Measurements from ENCODE around the gene FOXJ3. TPM values are rescaled to one million over a fixed set of nuclear protein-coding genes. Genes with fewer than 3 reads are reported as not detected.

Gene FOXJ3
- total RNA-seq, 4 donors from 2014 or later = 50.2 to 63.1 (median 56.6) TPM

DNA sequence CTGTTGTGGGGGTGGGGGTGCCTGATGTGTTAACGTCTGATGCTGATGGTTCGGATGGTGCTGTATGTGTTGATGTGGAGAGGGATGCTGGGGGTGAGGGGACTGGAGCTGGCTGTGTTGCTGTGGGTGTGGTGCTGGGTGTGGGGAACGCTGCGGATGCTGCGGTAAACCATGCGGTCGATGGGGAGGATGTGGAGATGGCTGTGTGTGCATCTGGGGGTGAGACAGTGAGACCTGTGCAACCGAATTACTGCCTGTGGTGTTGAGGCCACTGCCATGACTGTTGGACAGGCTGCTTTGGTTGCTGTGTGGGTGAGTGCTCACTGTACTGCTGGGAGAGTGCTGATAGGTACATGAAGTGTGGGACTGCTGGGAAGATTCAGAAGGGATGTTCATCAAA is 143.7 kb downstream of the FOXJ3 start:
- TF ChIP-seq, protein P1, sequence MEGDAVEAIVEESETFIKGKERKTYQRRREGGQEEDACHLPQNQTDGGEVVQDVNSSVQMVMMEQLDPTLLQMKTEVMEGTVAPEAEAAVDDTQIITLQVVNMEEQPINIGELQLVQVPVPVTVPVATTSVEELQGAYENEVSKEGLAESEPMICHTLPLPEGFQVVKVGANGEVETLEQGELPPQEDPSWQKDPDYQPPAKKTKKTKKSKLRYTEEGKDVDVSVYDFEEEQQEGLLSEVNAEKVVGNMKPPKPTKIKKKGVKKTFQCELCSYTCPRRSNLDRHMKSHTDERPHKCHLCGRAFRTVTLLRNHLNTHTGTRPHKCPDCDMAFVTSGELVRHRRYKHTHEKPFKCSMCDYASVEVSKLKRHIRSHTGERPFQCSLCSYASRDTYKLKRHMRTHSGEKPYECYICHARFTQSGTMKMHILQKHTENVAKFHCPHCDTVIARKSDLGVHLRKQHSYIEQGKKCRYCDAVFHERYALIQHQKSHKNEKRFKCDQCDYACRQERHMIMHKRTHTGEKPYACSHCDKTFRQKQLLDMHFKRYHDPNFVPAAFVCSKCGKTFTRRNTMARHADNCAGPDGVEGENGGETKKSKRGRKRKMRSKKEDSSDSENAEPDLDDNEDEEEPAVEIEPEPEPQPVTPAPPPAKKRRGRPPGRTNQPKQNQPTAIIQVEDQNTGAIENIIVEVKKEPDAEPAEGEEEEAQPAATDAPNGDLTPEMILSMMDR (IDR thresholded peaks at IDR 0.05; ENCODE audit: low read depth) = no peak

DNA sequence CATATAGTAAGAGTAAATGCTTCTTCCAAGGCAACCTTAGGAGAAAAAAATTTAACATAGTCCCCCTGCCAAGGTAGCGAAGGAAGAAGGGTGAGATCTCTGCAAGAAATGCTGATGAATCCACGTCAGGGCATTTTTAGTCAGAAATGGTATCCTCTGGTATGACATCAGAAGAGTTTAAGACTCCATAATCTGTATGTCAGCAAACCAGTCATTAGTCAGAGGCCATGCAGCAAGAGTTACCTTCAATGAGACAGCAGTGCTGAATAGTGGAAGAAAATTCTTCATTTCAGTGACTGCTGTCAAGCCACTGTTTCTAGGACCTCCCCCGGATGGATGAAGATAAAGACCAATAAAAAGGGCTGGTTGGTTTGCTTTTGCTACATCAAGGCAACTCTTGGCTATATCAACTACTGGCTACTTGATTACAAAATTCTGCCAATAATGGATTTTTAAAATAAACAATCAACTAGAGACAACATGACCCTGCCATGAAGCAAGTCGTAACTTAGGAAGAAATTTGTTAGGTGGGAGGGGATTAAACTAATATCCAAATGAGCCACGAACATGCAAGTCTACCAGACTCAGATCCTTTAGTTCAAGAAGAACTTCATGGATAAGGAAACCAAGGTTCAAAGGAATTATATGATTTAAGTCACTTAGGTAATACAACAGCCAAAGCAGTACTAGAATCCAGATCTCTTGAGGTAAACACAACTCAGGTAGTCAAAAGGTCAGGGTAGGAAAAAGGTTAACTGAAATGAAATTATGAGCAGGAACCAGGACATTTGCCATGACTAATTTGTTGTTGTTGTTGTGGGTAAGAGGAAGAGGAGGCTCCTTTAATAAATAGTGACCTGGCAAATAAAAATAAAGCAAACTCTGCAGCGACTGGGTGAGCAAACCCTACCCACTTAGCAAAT is 144.8 kb downstream of the FOXJ3 start:
- TF ChIP-seq, protein P1 (IDR thresholded peaks at IDR 0.05; ENCODE audit: low read depth) = no peak

DNA sequence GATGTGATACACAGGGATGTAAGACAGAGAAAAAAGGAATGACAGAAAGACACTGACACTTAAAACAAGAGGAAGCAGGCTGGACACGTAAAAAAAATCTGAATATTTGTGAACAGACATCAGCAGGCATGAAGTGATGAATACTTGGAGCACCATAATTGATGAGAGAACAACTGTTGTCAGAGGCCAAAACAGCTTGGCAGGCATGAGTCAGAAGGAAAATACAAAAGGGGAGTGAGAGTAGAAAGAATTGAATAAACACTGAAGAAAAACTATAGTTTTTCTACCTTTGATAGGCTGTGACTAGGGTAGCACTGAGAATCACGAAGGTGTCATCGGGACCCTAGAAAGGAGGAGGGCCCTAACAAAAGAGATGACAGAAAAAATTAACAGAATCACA is 148.9 kb downstream of the FOXJ3 start:
- TF ChIP-seq, protein P1 (IDR thresholded peaks at IDR 0.05; ENCODE audit: low read depth) = no peak

DNA sequence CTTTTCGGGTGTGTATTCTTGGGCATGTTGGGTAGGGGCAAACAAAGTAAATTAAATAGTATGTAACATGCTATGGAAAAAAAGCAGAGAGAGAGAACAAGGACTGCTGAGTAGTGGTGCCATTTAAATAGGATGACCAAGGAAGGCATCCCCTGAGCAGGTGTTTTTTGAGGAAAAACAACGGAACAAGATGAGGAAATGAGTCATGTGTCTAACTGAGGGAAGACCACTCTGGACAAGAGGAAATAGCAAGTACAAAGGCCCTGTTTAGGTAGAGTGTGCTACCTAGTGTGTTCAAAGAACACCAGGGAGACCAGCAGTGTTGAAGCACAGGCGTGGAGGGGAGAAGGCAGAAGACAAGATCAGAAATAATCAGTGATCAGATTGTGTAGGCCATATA is 150.4 kb downstream of the FOXJ3 start:
- TF ChIP-seq, protein P1 (IDR thresholded peaks at IDR 0.05; ENCODE audit: low read depth) = no peak

DNA sequence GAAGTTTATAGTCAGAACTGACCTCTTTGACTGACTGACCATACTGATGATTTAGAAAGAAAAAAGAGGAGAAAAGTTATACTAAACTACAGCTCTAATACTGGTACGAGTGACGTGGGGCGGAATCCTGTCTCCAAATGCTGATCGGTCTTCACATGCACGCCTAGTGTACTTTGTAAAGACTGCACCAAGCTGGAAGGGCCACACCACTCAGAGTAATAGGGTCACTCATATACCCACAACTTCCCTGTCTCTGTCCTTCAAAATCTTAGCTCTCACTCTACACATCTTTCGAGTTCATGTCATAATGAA is 151.1 kb downstream of the FOXJ3 start:
- TF ChIP-seq, protein P1 (IDR thresholded peaks at IDR 0.05; ENCODE audit: low read depth) = no peak

DNA sequence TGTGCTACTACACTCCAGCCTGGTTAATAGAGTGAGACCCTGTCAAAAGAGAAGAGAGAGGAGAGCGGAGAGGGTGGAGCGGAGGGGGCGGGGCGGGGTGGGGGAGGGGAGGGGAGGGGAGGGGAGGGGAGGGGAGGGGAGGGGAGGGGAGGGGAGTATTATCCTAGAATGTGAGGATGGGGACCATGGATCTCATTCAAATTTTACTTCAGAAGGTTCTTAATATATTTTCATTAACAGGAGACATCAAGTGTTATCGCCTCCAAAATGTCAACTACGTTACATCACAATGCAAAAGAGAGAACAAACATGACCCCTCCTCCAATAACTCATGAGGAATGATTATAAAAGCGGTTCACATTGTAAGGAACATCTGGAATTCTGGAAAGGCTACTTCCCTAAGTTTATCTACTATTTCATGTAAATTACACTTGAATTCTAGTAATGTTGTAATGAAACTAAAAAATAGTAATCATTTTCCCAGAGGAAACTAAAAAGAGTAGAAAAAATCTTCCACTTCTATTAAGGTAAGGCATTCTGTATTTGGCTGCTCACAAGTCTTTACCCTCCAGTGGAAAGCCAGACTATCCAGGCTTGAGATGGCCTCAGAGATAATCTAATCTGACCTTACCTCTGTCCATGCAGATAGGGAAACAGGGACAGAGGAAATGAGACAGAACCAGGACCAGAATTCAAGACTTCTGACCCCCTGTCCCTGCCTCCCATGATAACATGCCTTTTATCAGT is 151.7 kb downstream of the FOXJ3 start:
- TF ChIP-seq, protein P1 (IDR thresholded peaks at IDR 0.05; ENCODE audit: low read depth) = no peak

DNA sequence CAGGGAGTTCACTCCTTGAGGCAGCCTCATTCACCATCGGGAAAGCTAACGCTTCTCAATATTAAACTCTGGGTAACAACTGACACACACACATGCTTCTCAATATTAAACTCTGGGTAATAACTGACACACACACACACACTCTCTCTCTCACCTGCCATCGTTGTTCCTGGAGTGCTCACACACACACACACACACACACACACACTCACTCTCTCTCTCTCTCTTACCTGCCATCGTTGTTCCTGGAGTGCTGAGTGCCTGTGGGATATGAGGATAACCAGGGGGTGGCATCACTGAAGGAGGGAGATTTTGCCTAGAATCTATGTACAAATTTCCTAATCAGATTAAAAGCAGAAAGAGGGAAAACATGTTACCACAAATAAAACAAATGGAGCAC is 153.3 kb downstream of the FOXJ3 start:
- TF ChIP-seq, protein P1 (IDR thresholded peaks at IDR 0.05; ENCODE audit: low read depth) = no peak
